ENCODE data around the gene PEAK3.

- no peak for TF ChIP-seq EP300 (IDR thresholded peaks at IDR 0.05)
- TF ChIP-seq CTCF (IDR thresholded peaks at IDR 0.05): no peak
- TF ChIP-seq POLR2AphosphoS5 (IDR thresholded peaks at IDR 0.05): no peak
- no peak for TF ChIP-seq POLR2A (IDR thresholded peaks at IDR 0.05)
These were observed 48.2 kb downstream of the PEAK3 start for GRCh38 chr19:2233601-2234280.
